Measurements from ENCODE around the gene LOXL3. TPM values are rescaled to one million over a fixed set of nuclear protein-coding genes. Genes with fewer than 3 reads are reported as not detected.

LOXL3 gene
- total RNA-seq, 2 experiments from 2014 or later = 0.21 to 0.98 TPM

GRCh38 chr2:74491648-74492544, 61.8 kb downstream of the LOXL3 start:
- Histone ChIP-seq H3K4me1 (ENCODE audit: insufficient read depth, low read length, poor library complexity, severe bottlenecking) (no peaks in the 10 kb centered on the region), H3K4me2 (ENCODE audit: low read length) (no peak overlapping the region), H4K20me1 (ENCODE audit: insufficient read depth, low read length) (no peaks in the 10 kb centered on the region), H3K36me3 (ENCODE audit: insufficient read depth, low read length) (peaks cover 44% of the 10 kb centered on the region), H3K9me3 (ENCODE audit: low read length) (no peaks in the 10 kb centered on the region), H3K4me3 (ENCODE audit: low read depth, low read length, poor library complexity, severe bottlenecking) (no peak overlapping the region), H2AFZ (ENCODE audit: low read length) (no peak overlapping the region), H3K27ac (ENCODE audit: low read depth, low read length, poor library complexity, severe bottlenecking) (no peak overlapping the region), H3K79me2 (ENCODE audit: insufficient read depth, low read depth, low read length) (no peaks in the 10 kb centered on the region), H3K9me2 (ENCODE audit: insufficient read depth, low read length) (no peaks in the 10 kb centered on the region)
- DNase-seq (ENCODE audit: low spot score) = no peak
- BruUV-seq (replicated peaks) = no TSS peak
- intact Hi-C loops (cut with micrococcal nuclease; ENCODE audit: unreplicated experiment) = no loop called here
- ChIA-PET POLR2A (interaction anchor here (0.6 kb wide), 1 partner anchor 8 kb away, joined by 4 read pairs; no protein-coding TSS in a partner anchor), CTCF (ENCODE audit: unreplicated experiment) (no interaction called here)
- TF ChIP-seq EZH2phosphoT487 (IDR thresholded peaks at IDR 0.05; ENCODE audit: borderline replicate concordance, low read depth, low read length) (no peak), CTCF (conservative IDR thresholded peaks at IDR 0.05; ENCODE audit: low read length) (no peak)

- peaks cover 60% of the 10 kb centered on the region for H3K36me3 ChIP-seq (ENCODE audit: insufficient read depth, low read length)
- POLR2A ChIA-PET = interaction anchor here (0.6 to 0.9 kb wide), 2 partner anchors 17 kb away, joined by 3 to 4 read pairs; partner anchors contain the start of gene PCGF1
These were observed 63.8 kb downstream of the LOXL3 start for GRCh38 chr2:74489906-74490305.

GRCh38 chr2:74488643-74489481, 64.9 kb downstream of the LOXL3 start:
- DNase-seq (ENCODE audit: low spot score) = no peak
- no TSS peak for BruUV-seq (replicated peaks)
- H3K4me2 ChIP-seq (ENCODE audit: low read length) = no peak overlapping the region
- peaks cover 54% of the 10 kb centered on the region for H3K36me3 ChIP-seq (ENCODE audit: insufficient read depth, low read length)
- peaks cover 4% of the 10 kb centered on the region; the same call in 1 of the 2 replicates for H3K79me2 ChIP-seq (ENCODE audit: insufficient read depth, low read depth, low read length)
- H3K4me3 ChIP-seq (ENCODE audit: low read depth, low read length, poor library complexity, severe bottlenecking) = no peak overlapping the region
- ChIA-PET CTCF (ENCODE audit: unreplicated experiment) (no interaction called here), POLR2A (interaction anchor here (0.5 to 0.9 kb wide), 3 partner anchors 16 to 78 kb away, joined by 3 to 4 read pairs (median 3); partner anchors contain the start of gene PCGF1)
- peaks cover under 1% of the 10 kb centered on the region for H3K4me1 ChIP-seq (ENCODE audit: insufficient read depth, low read length, poor library complexity, severe bottlenecking)
- H4K20me1 ChIP-seq (ENCODE audit: insufficient read depth, low read length) = no peaks in the 10 kb centered on the region
- no peaks in the 10 kb centered on the region for H3K9me3 ChIP-seq (ENCODE audit: low read length)
- intact Hi-C loops (cut with micrococcal nuclease; ENCODE audit: unreplicated experiment) = no loop called here
- H3K27ac ChIP-seq (ENCODE audit: low read depth, low read length, poor library complexity, severe bottlenecking) = no peak overlapping the region
- TF ChIP-seq EZH2phosphoT487 (IDR thresholded peaks at IDR 0.05; ENCODE audit: borderline replicate concordance, low read depth, low read length) = no peak
- TF ChIP-seq CTCF (conservative IDR thresholded peaks at IDR 0.05; ENCODE audit: low read length) = no peak
- H2AFZ ChIP-seq (ENCODE audit: low read length) = no peak overlapping the region
- H3K9me2 ChIP-seq (ENCODE audit: insufficient read depth, low read length) = no peaks in the 10 kb centered on the region

More at GRCh38 chr2:74489906-74490305, 63.8 kb downstream of the LOXL3 start:
- no peak for TF ChIP-seq EZH2phosphoT487 (IDR thresholded peaks at IDR 0.05; ENCODE audit: borderline replicate concordance, low read depth, low read length)
- no peaks in the 10 kb centered on the region for H3K9me2 ChIP-seq (ENCODE audit: insufficient read depth, low read length)
- H3K4me2 ChIP-seq (ENCODE audit: low read length) = no peak overlapping the region
- H4K20me1 ChIP-seq (ENCODE audit: insufficient read depth, low read length) = no peaks in the 10 kb centered on the region
- DNase-seq (ENCODE audit: low spot score) = no peak
- no peak overlapping the region for H3K4me3 ChIP-seq (ENCODE audit: low read depth, low read length, poor library complexity, severe bottlenecking)
- H3K27ac ChIP-seq (ENCODE audit: low read depth, low read length, poor library complexity, severe bottlenecking) = no peak overlapping the region
- H3K4me1 ChIP-seq (ENCODE audit: insufficient read depth, low read length, poor library complexity, severe bottlenecking) = no peaks in the 10 kb centered on the region
- no peaks in the 10 kb centered on the region for H3K9me3 ChIP-seq (ENCODE audit: low read length)
- CTCF ChIA-PET (ENCODE audit: unreplicated experiment) = interaction anchor here (0.6 kb wide), 1 partner anchor 361 kb away, joined by 3 read pairs; no protein-coding TSS in a partner anchor
- no peak overlapping the region for H2AFZ ChIP-seq (ENCODE audit: low read length)
- intact Hi-C loops (cut with micrococcal nuclease; ENCODE audit: unreplicated experiment) = no loop called here
- no TSS peak for BruUV-seq (replicated peaks)
- no peaks in the 10 kb centered on the region for H3K79me2 ChIP-seq (ENCODE audit: insufficient read depth, low read depth, low read length)
